Common myeloid progenitor, CD34-positive (primary cell): ENCODE results near the gene DNAH17.

Source experiments
- CTCF ChIA-PET: fragments of 350-600 bp; sonication (Branson Sonifier 250); formaldehyde crosslinking; loops from one replicate; lab custom pipeline; 2021; ENCODE audit warnings: antibody characterized with exemption; lab: Charles Lee
- POLR2A ChIA-PET: fragments of 350-600 bp; sonication (Branson Sonifier 250); formaldehyde crosslinking; loops from one replicate; lab custom pipeline; 2021; ENCODE audit warnings: antibody characterized with exemption; lab: Charles Lee
- DNase-seq, 3 donors: peaks; one replicate each; pipeline versions ENCODE4 v3.0.0 to v3.0.0-alpha.2; 2013
- H3K27ac ChIP-seq, 2 experiments: 1 replicate in 1 of 2; 2 replicates in 1 of 2; pipeline ENCODE4 v1.7.0; 2013; ENCODE audit warnings: inconsistent platforms in 2 of 2, low read length in 2 of 2, mild to moderate bottlenecking in 2 of 2, low read depth in 1 of 2, moderate library complexity in 1 of 2; ENCODE audit not compliant: severe bottlenecking in 2 of 2, insufficient read depth in 1 of 2, poor library complexity in 1 of 2
- H3K27me3 ChIP-seq, 5 experiments: replicated peaks in 2 of 5; 1 replicate in 3 of 5; 2 replicates in 2 of 5; pipeline versions ENCODE4 v1.6.1 to v1.7.0; 2013; ENCODE audit warnings: low read length in 4 of 5, mild to moderate bottlenecking in 2 of 5, moderate library complexity in 2 of 5, inconsistent platforms in 1 of 5; ENCODE audit not compliant: insufficient read depth in 5 of 5, control insufficient read depth in 4 of 5
- H3K36me3 ChIP-seq, 4 experiments: 1 replicate in 2 of 4; 2 replicates in 2 of 4; pipeline versions ENCODE4 v1.6.1 to v1.7.0; 2013; ENCODE audit warnings: low read length in 3 of 4, control low read depth in 1 of 4, mild to moderate bottlenecking in 1 of 4; ENCODE audit not compliant: control insufficient read depth in 4 of 4, insufficient read depth in 4 of 4
- H3K4me1 ChIP-seq, 4 experiments: 1 replicate in 3 of 4; 2 replicates in 1 of 4; pipeline versions ENCODE4 v1.6.1 to v1.7.1; 2013; ENCODE audit warnings: low read length in 3 of 4, mild to moderate bottlenecking in 3 of 4, control low read depth in 1 of 4, inconsistent platforms in 1 of 4, moderate library complexity in 1 of 4; ENCODE audit not compliant: control insufficient read depth in 4 of 4, insufficient read depth in 4 of 4; ENCODE audit errors: control extremely low read depth in 1 of 4
- H3K4me3 ChIP-seq, 7 experiments: 1 replicate in 4 of 7; 2 replicates in 3 of 7; pipeline versions ENCODE4 v1.5.1 to v1.7.0; 2013; ENCODE audit warnings: mild to moderate bottlenecking in 7 of 7, low read length in 6 of 7, moderate library complexity in 6 of 7, inconsistent platforms in 2 of 7, low read depth in 2 of 7, control low read depth in 1 of 7; ENCODE audit not compliant: insufficient read depth in 4 of 7, control insufficient read depth in 1 of 7; ENCODE audit errors: extremely low read depth in 1 of 7
- H3K9me3 ChIP-seq, 5 experiments: 1 replicate in 4 of 5; 2 replicates in 1 of 5; pipeline versions ENCODE4 v1.6.1 to v1.7.1; 2013; ENCODE audit warnings: low read length in 4 of 5, mild to moderate bottlenecking in 2 of 5, inconsistent platforms in 1 of 5, low read depth in 1 of 5, moderate library complexity in 1 of 5; ENCODE audit not compliant: control insufficient read depth in 4 of 5, insufficient read depth in 2 of 5; ENCODE audit errors: control extremely low read depth in 1 of 5
- WGBS: methylation state at CpG from one replicate; pipeline ENCODE4 v1.1.5; 2013; ENCODE audit not compliant: insufficient coverage; 5-methylcytosine and 5-hydroxymethylcytosine counted together

Gene DNAH17

DNA sequence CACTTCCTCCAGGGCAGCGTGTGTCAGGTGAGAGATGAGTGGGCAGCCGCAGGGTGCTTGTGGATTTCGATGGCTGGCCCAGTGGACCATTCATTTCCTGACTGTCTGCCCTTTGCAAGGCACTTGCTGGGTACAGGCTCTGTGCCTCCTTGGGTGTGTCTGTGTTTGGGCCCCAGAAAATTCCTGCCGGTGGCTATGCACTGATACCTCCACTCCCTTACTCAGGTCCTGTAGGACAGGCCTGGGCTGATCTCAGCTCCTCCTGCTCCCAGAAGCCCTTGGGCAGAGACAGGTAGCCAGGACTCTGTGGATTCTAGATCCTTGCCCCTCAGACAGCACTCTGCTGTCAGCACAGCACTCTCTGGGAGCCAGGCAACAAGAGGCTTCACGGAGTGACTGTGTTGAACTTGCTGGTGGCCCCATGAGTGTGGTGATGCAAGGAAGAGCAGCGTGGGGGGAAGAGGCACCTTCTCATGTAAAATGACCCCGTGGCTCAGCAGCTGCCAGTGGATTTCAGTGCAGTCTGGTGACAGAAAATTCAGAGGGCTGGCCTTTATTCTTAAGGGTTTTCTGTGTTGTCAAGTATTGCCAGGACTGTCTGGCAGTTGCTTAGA lies 169.7 kb downstream of the DNAH17 start:
- CTCF ChIA-PET, result interaction anchor here (1.2 to 1.5 kb wide), 2 partner anchors 9 to 117 kb away, joined by 3 to 4 read pairs; no protein-coding TSS in a partner anchor
- 95% methylated on average over 7 of the region's 7 CpGs for WGBS

DNA sequence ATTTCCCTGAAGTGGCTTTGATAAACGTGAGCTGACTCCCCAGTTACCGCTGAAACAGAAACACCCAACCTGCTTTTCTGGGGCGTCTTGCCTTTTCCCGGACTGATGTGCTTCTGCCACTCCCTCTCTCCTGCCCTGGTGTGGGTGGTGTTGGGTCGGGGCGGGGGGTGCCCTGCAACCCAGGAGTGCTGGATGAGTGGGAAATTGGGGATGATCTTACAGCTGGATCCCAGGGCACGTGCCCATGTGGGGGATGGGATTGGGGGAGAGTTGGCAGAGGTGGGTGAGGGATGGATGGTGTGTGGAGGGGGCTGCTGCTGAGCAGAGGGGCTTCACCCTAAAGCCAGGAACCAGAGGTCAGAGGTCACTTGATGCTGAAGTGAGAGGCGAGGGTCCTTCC lies 170.3 kb downstream of the DNAH17 start:
- Histone ChIP-seq H3K4me3 (no peak overlapping the region), H3K9me3 (no peaks in the 10 kb centered on the region), H3K27ac (peak overlapping the region in 1 of 2 experiments; percentile 22), H3K36me3 (peaks cover 8 to 79% (median 60%) of the 10 kb centered on the region in 4 experiments), H3K27me3 (no peaks in the 10 kb centered on the region), H3K4me1 (peaks cover 0 to 6% (median 0%) of the 10 kb centered on the region in 4 experiments)
- DNase-seq, result no peak
- ChIA-PET POLR2A (no interaction called here), CTCF (interaction anchor here (1.2 kb wide), 1 partner anchor 10 kb away, joined by 4 read pairs; no protein-coding TSS in a partner anchor)
- 83% methylated on average over 3 of the region's 8 CpGs for WGBS

More for the DNA sequence above, 169.7 kb downstream of the DNAH17 start:
- Histone ChIP-seq H3K4me3 (no peak overlapping the region), H3K36me3 (peaks cover 8 to 83% (median 58%) of the 10 kb centered on the region in 4 experiments), H3K9me3 (no peaks in the 10 kb centered on the region), H3K27me3 (no peaks in the 10 kb centered on the region), H3K4me1 (peaks cover 0 to 11% (median 1%) of the 10 kb centered on the region in 4 experiments), H3K27ac (no peak overlapping the region)
- POLR2A ChIA-PET, result no interaction called here
- no peak for DNase-seq

DNA sequence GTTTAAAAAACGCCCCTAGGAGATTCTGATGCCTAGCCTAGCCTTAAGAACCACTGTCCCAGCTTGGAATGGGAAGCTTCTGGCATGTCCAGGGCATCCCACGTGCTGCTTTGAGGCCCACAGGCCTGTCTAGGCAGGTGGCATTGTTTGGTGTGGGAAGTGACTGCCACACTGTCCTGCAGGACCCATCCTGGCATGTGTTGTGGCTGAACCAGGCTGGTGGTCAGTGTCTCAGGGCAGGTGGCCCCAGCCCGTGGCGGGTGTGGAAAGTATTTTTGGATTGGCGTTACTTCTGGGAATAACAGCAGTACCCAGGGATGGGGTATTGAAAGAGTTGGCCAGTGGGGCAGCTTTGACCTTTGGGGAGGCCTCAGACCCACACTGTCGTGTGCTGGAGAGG lies 170.8 kb downstream of the DNAH17 start:
- Histone ChIP-seq H3K27ac (peak overlapping the region in 1 of 2 experiments; percentile 22), H3K4me3 (no peak overlapping the region), H3K9me3 (no peaks in the 10 kb centered on the region), H3K27me3 (no peaks in the 10 kb centered on the region), H3K4me1 (peaks cover 0 to 4% (median 0%) of the 10 kb centered on the region in 4 experiments), H3K36me3 (peaks cover 8 to 80% (median 63%) of the 10 kb centered on the region in 4 experiments)
- no peak for DNase-seq
- ChIA-PET CTCF (no interaction called here), POLR2A (interaction anchor here (0.7 kb wide), 1 partner anchor 59 kb away, joined by 4 read pairs; no protein-coding TSS in a partner anchor)
- 100% methylated on average over 3 of the region's 6 CpGs for WGBS

DNA sequence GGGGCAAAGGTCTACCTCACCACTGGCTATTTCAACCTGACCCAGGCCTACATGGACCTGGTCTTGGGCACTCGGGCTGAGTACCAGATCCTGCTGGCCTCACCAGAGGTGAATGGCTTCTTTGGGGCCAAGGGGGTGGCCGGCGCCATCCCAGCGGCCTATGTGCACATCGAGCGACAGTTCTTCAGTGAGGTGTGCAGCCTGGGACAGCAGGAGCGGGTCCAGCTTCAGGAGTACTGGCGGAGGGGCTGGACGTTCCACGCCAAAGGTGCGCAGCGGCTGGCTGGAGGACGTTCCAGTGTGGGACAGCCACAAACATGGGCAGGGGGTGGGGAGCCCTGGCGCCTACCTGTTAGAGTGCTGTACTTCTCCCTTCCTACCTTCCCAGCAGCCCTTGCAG lies 173.4 kb downstream of the DNAH17 start:
- Histone ChIP-seq H3K36me3 (peaks cover 6 to 89% (median 76%) of the 10 kb centered on the region in 4 experiments), H3K4me3 (no peak overlapping the region), H3K9me3 (no peaks in the 10 kb centered on the region), H3K27me3 (no peaks in the 10 kb centered on the region), H3K4me1 (peaks cover 0 to 2% (median 0%) of the 10 kb centered on the region in 4 experiments), H3K27ac (no peak overlapping the region)
- POLR2A ChIA-PET, result no interaction called here
- CTCF ChIA-PET, result interaction anchor here (0.6 to 1.2 kb wide), 2 partner anchors 18 to 178 kb away, joined by 3 to 5 read pairs; no protein-coding TSS in a partner anchor
- DNase-seq, result no peak
- over 99% methylated on average over 13 of the region's 14 CpGs for whole genome bisulfite sequencing

DNA sequence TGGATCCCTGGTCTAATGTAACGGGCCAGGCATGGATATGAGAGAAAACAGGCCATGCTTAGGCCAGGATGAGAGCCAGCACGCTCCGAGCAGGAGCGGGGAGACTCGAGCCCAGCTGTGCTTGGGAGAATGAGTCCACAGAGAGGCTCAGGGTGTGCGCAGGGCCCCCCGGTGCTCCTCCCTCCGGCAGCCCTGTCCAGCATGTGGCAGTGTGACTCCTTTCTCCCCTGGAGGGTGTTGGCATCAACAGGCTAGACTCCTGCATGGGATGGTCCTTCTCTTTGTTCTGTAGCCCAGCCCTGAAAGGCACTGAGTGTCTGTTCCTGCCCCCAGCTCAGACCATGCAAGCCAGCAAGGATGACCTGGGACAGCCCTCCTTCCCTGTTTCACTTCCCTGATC lies 175.3 kb downstream of the DNAH17 start:
- Histone ChIP-seq H3K4me1 (no peaks in the 10 kb centered on the region), H3K36me3 (peaks cover 10 to 91% (median 79%) of the 10 kb centered on the region in 4 experiments), H3K27ac (no peak overlapping the region), H3K9me3 (no peaks in the 10 kb centered on the region), H3K4me3 (no peak overlapping the region), H3K27me3 (no peaks in the 10 kb centered on the region)
- POLR2A ChIA-PET, result interaction anchor here (0.8 kb wide), 1 partner anchor 10 kb away, joined by 3 read pairs; no protein-coding TSS in a partner anchor
- CTCF ChIA-PET, result interaction anchor here (1.3 to 1.8 kb wide), 5 partner anchors 9 to 23 kb away, joined by 4 to 8 read pairs (median 4); no protein-coding TSS in a partner anchor
- whole genome bisulfite sequencing, result 98% methylated on average over 8 of the region's 8 CpGs
- no peak for DNase-seq

DNA sequence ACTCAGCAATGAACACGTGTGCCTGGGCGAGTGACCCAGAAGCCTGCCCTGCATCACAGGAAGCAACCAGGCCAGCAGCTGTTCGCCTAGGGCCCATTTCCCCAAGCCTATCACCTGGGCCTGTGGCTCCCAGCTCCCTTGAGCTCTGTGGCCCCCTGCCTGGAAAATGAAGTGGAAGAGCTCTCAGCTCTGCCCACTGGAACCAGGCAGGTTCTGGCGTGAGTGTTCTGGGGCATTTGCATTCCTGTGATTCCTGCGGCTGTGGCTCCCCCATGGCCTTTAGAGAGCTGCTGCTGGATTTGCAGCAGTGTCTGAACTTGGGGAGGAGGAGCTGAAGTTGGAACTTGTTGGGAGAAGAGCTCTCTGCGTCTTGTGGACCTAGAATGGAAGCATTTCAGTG lies 175.9 kb downstream of the DNAH17 start:
- POLR2A ChIA-PET, result interaction anchor here (0.8 kb wide), 1 partner anchor 11 kb away, joined by 3 read pairs; no protein-coding TSS in a partner anchor
- CTCF ChIA-PET, result interaction anchor here (0.8 to 1.8 kb wide), 5 partner anchors 9 to 151 kb away, joined by 3 to 8 read pairs (median 4); no protein-coding TSS in a partner anchor

More for the DNA sequence above, 175.9 kb downstream of the DNAH17 start:
- no peak overlapping the region for H3K4me3 ChIP-seq
- no peak for DNase-seq
- no peaks in the 10 kb centered on the region for H3K4me1 ChIP-seq
- H3K36me3 ChIP-seq, result peaks cover 10 to 92% (median 79%) of the 10 kb centered on the region in 4 experiments
- H3K27ac ChIP-seq, result no peak overlapping the region
- no peaks in the 10 kb centered on the region for H3K9me3 ChIP-seq
- H3K27me3 ChIP-seq, result no peaks in the 10 kb centered on the region
- 93% methylated on average over 6 of the region's 6 CpGs for WGBS
